Suprapubic skin (tissue), 3 donors: ENCODE measurements around the gene FMNL2.

ENCODE experiments used
- POLR2A ChIP-seq, 2 donors: fragments of 450-650 bp; IDR thresholded peaks; one replicate each; pipeline ENCODE4 v1.6.1; 2017; ENCODE audit warnings: antibody characterized with exemption in 2 of 2, mild to moderate bottlenecking in 2 of 2, moderate library complexity in 2 of 2
- TF ChIP-seq, protein P1 (sequence below), 2 donors: fragments of 200-600 bp in 1 of 2; fragments of 450-650 bp in 1 of 2; sonication (generic) in 1 of 2; IDR thresholded peaks; one replicate each; pipeline ENCODE4 v1.5.1; 2016 to 2019; ENCODE audit warnings: antibody characterized with exemption in 2 of 2, mild to moderate bottlenecking in 1 of 2, moderate library complexity in 1 of 2

DNA sequence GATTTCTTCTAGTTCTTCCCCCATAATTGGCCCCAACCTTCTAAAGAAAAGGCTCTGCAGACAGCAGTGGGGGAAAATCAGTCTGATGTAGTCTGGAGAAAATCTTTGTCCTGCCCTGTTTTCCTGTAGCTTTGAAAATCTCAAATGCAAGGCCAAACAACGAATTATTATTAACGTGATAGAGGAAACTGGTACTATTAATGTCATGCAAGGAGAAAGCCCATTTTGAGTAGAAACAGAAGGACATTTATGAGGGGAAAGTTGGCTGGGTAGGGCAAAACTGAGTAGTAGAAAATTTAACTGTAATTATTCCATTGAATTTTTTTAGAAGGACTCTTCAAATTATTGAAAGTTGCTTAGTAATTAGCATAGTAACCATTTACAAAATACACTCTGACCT lies 98.8 kb downstream of the FMNL2 start:
- TF ChIP-seq, protein P1, sequence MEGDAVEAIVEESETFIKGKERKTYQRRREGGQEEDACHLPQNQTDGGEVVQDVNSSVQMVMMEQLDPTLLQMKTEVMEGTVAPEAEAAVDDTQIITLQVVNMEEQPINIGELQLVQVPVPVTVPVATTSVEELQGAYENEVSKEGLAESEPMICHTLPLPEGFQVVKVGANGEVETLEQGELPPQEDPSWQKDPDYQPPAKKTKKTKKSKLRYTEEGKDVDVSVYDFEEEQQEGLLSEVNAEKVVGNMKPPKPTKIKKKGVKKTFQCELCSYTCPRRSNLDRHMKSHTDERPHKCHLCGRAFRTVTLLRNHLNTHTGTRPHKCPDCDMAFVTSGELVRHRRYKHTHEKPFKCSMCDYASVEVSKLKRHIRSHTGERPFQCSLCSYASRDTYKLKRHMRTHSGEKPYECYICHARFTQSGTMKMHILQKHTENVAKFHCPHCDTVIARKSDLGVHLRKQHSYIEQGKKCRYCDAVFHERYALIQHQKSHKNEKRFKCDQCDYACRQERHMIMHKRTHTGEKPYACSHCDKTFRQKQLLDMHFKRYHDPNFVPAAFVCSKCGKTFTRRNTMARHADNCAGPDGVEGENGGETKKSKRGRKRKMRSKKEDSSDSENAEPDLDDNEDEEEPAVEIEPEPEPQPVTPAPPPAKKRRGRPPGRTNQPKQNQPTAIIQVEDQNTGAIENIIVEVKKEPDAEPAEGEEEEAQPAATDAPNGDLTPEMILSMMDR (IDR thresholded peaks at IDR 0.05): no peak
- no peak for TF ChIP-seq POLR2A (IDR thresholded peaks at IDR 0.05)
